EL (cell line): ENCODE data around the gene SHANK2.

ENCODE experiments used
- DNase-seq: peaks from one replicate; pipeline ENCODE4 v3.0.0-alpha.2; 2016

SHANK2 gene

GRCh38 chr11:71252269-71252769 is at the start of gene SHANK2:
TSS of gene SHANK2 (minus strand) at chr11:71252577. CDS start at chr11:71147326, 105,251 bp downstream.
- no peak for DNase-seq

- no peak for DNase-seq
These were observed 49.6 kb upstream of the SHANK2 start for GRCh38 chr11:71301858-71302533.

GRCh38 chr11:71301046-71301857 is 48.9 kb upstream of the SHANK2 start:
- DNase-seq, result no peak

GRCh38 chr11:71300187-71300586 is 47.8 kb upstream of the SHANK2 start:
- no peak for DNase-seq

GRCh38 chr11:71298761-71299181 is 46.4 kb upstream of the SHANK2 start:
- DNase-seq, result no peak

GRCh38 chr11:71298016-71298550 is 45.7 kb upstream of the SHANK2 start:
- no peak for DNase-seq

GRCh38 chr11:71294846-71295600 is 42.6 kb upstream of the SHANK2 start:
- no peak for DNase-seq

GRCh38 chr11:71293961-71294782 is 41.8 kb upstream of the SHANK2 start:
- DNase-seq, result no peak

GRCh38 chr11:71286701-71287643 is 34.6 kb upstream of the SHANK2 start:
- peak; percentile 96 for DNase-seq

GRCh38 chr11:71285111-71285510 is 32.7 kb upstream of the SHANK2 start:
- no peak for DNase-seq

GRCh38 chr11:71284525-71285092 is 32.2 kb upstream of the SHANK2 start:
- no peak for DNase-seq

GRCh38 chr11:71283971-71284441 is 31.6 kb upstream of the SHANK2 start:
- no peak for DNase-seq

- no peak for DNase-seq
These were observed 30.4 kb upstream of the SHANK2 start for GRCh38 chr11:71282581-71283351.

GRCh38 chr11:71281831-71282230 is 29.5 kb upstream of the SHANK2 start:
- no peak for DNase-seq

- DNase-seq, result no peak
These were observed 28.8 kb upstream of the SHANK2 start for GRCh38 chr11:71281204-71281603.

- no peak for DNase-seq
These were observed 27.7 kb upstream of the SHANK2 start for GRCh38 chr11:71279916-71280645.

- DNase-seq, result no peak
These were observed 19.8 kb upstream of the SHANK2 start for GRCh38 chr11:71272161-71272560.

GRCh38 chr11:71269603-71270511 is 17.5 kb upstream of the SHANK2 start:
- peak; percentile 50 for DNase-seq
